Mucosa of descending colon (tissue), 3 donors: ENCODE data around the gene DNAJC13. TPM values are rescaled to one million over a fixed set of nuclear protein-coding genes. Genes with fewer than 3 reads are reported as not detected.
A peak's percentile ranks its signal among the peaks of the same experiment; 100 is the strongest.
"Not testable (repeated sequence)": the region's sequence is repeated elsewhere in the genome, so short reads cannot be mapped to it uniquely, and the experiment has no call there.

ENCODE experiments used
- ATAC-seq: fragments of 200-7000 bp; cut with Tn5 transposase; one replicate; pipeline ENCODE4 v1.9.1; 2020; ENCODE audit warnings: mild to moderate bottlenecking, moderate library complexity
- DNase-seq, 3 donors: peaks; one replicate each; pipeline ENCODE4 v3.0.0-alpha.2; 2020
- H3K36me3 ChIP-seq: fragments of 200-600 bp; one replicate; pipeline ENCODE4 v1.8.0; 2021; ENCODE audit warnings: low read depth, mild to moderate bottlenecking
- H3K4me1 ChIP-seq: fragments of 200-600 bp; one replicate; pipeline ENCODE4 v1.8.0; 2021; ENCODE audit warnings: low read depth, mild to moderate bottlenecking
- H3K4me3 ChIP-seq: fragments of 200-600 bp; one replicate; pipeline ENCODE4 v1.8.0; 2021; ENCODE audit warnings: mild to moderate bottlenecking
- H3K9me3 ChIP-seq: fragments of 200-600 bp; one replicate; pipeline ENCODE4 v1.8.0; 2021; ENCODE audit warnings: mild to moderate bottlenecking
- intact Hi-C, 2 donors: fragments of 100-400 bp; cut with DNase I in 1 of 2; cut with micrococcal nuclease in 1 of 2; formaldehyde crosslinking; loops; one replicate each; pipeline versions ENCODE4 v1.11.0 to v1.11.1; 2022; cut with DNase I, micrococcal nuclease
- total RNA-seq, 3 donors: library from RNA; stranded (reverse); fragmentation: NEBNext Ultra II Directional in 2 of 3; extraction: Animal tissue kit (Norgen Biotek cat#: 25700) in 2 of 3; gene quantifications; one replicate each; pipeline versions ENCODE4 v1.2.1 to v1.2.4, GENCODE V29; 2021 to 2023
- TF ChIP-seq, protein P1 (sequence below): fragments of 200-600 bp; IDR thresholded peaks from one replicate; pipeline ENCODE4 v1.8.0; 2022; ENCODE audit warnings: antibody characterized with exemption, mild to moderate bottlenecking
- donor health status: DM: no; HTN: no; CAD: no; lungs with moderate emphysema.
- donor health status: DM: no; HTN: no; CAD: no.
- donor health status: DM: no; HTN: yes; CAD: no.

The DNAJC13 gene
- total RNA-seq, 3 donors from 2014 or later = 47.6 to 62.0 (median 60.4) TPM

DNA sequence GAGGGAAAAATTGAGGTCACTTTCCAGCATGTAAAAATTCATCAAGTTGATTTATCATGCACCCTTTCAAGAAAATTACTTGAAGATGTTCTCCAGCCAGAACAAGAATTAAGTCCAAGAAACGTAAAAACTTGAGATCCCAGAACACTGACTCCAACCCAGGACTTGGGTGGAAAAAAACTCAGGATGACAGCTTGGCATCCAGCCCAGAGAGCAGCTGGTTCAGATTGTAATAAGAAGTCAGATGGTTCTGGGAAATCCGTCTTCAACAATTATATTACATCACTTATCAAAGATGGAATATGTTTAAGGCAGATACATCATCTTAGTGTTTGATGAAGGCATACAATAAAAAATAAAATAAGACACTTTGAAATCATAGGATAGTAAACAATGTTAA is 23.0 kb upstream of the DNAJC13 start:
- Histone ChIP-seq H3K9me3 (no peaks in the 10 kb centered on the region), H3K4me1 (no peaks in the 10 kb centered on the region), H3K4me3 (no peak overlapping the region), H3K36me3 (no peaks in the 10 kb centered on the region)
- intact Hi-C loops = no loop called here
- TF ChIP-seq, protein P1, sequence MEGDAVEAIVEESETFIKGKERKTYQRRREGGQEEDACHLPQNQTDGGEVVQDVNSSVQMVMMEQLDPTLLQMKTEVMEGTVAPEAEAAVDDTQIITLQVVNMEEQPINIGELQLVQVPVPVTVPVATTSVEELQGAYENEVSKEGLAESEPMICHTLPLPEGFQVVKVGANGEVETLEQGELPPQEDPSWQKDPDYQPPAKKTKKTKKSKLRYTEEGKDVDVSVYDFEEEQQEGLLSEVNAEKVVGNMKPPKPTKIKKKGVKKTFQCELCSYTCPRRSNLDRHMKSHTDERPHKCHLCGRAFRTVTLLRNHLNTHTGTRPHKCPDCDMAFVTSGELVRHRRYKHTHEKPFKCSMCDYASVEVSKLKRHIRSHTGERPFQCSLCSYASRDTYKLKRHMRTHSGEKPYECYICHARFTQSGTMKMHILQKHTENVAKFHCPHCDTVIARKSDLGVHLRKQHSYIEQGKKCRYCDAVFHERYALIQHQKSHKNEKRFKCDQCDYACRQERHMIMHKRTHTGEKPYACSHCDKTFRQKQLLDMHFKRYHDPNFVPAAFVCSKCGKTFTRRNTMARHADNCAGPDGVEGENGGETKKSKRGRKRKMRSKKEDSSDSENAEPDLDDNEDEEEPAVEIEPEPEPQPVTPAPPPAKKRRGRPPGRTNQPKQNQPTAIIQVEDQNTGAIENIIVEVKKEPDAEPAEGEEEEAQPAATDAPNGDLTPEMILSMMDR = no peak
- DNase-seq (peak in 1 of 3 donors; percentile 26), ATAC-seq (no peak)

DNA sequence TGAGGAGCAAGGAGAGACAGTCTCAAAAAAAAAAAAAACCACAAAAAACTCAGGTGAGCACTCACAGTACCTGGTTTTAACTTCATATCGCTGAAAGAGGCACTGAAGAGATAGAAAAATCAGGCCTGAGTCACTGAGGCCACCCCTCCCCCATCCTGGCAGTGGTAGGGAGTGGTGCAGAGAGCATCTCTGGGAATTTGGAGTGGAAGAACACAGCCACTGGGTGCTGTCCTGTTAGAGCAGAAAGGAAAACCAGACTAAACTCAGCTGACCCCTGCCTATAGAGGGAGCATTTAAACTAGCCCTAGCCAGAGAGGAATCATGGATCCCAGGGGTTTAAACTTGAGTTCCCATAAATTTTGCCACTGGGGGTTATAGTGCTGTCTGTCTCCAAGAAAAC is 22.2 kb upstream of the DNAJC13 start:
- no peaks in the 10 kb centered on the region for H3K36me3 ChIP-seq
- H3K4me3 ChIP-seq = no peak overlapping the region
- TF ChIP-seq, protein P1 = no peak
- ATAC-seq = no peak
- DNase-seq = no peak
- no peaks in the 10 kb centered on the region for H3K9me3 ChIP-seq
- no peaks in the 10 kb centered on the region for H3K4me1 ChIP-seq
- intact Hi-C loops = no loop called here

- intact Hi-C loops = no loop called here
- no peak for ATAC-seq
- H3K36me3 ChIP-seq = no peaks in the 10 kb centered on the region
- no peak for DNase-seq
- no peaks in the 10 kb centered on the region for H3K9me3 ChIP-seq
- TF ChIP-seq, protein P1 = no peak
- no peak overlapping the region for H3K4me3 ChIP-seq
- no peaks in the 10 kb centered on the region for H3K4me1 ChIP-seq
Observed at GRCh38 chr3:132396255-132396654, 21.0 kb upstream of the DNAJC13 start.

- H3K9me3 ChIP-seq, intact Hi-C loops, H3K4me3 ChIP-seq, H3K4me1 ChIP-seq, DNase-seq, H3K36me3 ChIP-seq, ATAC-seq: not testable (repeated sequence)
Observed at GRCh38 chr3:132396776-132397175, 20.5 kb upstream of the DNAJC13 start.

- H3K36me3 ChIP-seq = no peaks in the 10 kb centered on the region
- TF ChIP-seq, protein P1 = peak; percentile 27
- peak in 1 of 3 donors; percentile 39 for DNase-seq
- H3K4me3 ChIP-seq = no peak overlapping the region
- peak; percentile 59 for ATAC-seq
- no peaks in the 10 kb centered on the region for H3K4me1 ChIP-seq
- no peaks in the 10 kb centered on the region for H3K9me3 ChIP-seq
- intact Hi-C loops = no loop called here
Observed at GRCh38 chr3:132399054-132399929, 18.0 kb upstream of the DNAJC13 start.

DNA sequence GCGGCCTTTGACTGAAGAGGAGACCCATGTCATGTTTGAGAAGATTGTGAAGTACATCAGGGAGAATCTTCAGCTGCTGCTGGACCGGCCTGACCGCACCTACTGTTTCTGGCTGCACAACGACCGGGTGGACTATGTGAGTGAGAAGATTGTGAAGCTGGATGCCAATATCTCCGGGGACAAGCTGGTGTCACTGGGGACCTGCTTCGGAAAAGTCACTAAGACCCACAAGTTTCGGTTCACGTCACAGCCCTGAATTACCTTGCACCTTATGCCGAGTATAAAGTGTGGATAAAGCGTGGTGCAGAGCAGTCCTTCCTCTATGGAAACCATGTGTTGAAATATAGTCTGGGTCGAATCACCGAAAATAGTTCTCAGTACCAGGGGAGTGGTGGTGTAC is 16.0 kb upstream of the DNAJC13 start:
- no peaks in the 10 kb centered on the region for H3K36me3 ChIP-seq
- DNase-seq (no peak), ATAC-seq (no peak)
- H3K4me3 ChIP-seq = no peak overlapping the region
- H3K4me1 ChIP-seq = no peaks in the 10 kb centered on the region
- no peaks in the 10 kb centered on the region for H3K9me3 ChIP-seq
- intact Hi-C loops = loop anchor here in 1 of 2 donors (10.0 kb wide), 1 partner anchor 46 kb away; no protein-coding TSS in a partner anchor
- TF ChIP-seq, protein P1 = no peak
